Muscle of leg (tissue), 11 donors: ENCODE data around the gene CYTH4. TPM values are rescaled to one million over a fixed set of nuclear protein-coding genes. Genes with fewer than 3 reads are reported as not detected.
A peak's percentile ranks its signal among the peaks of the same experiment; 100 is the strongest.

ENCODE experiments used
- DNase-seq: peaks from one replicate; pipeline ENCODE4 v3.0.0; 2013
- H3K27ac ChIP-seq: one replicate; pipeline ENCODE4 v1.5.1; 2013; ENCODE audit warnings: mild to moderate bottlenecking, low read length, control low read depth
- H3K27me3 ChIP-seq: one replicate; pipeline ENCODE4 v1.6.1; 2013; ENCODE audit warnings: low read length; ENCODE audit not compliant: control insufficient read depth, insufficient read depth
- H3K36me3 ChIP-seq: one replicate; pipeline ENCODE4 v1.6.1; 2013; ENCODE audit warnings: low read length; ENCODE audit not compliant: control insufficient read depth, insufficient read depth
- H3K4me1 ChIP-seq: one replicate; pipeline ENCODE4 v1.6.1; 2013; ENCODE audit warnings: low read length; ENCODE audit not compliant: control insufficient read depth, insufficient read depth
- H3K4me3 ChIP-seq: one replicate; pipeline ENCODE4 v1.5.1; 2013; ENCODE audit warnings: low read length, control low read depth
- H3K9me3 ChIP-seq: replicated peaks from 2 replicates; pipeline ENCODE4 v1.6.1; 2013; ENCODE audit warnings: low read depth, low read length; ENCODE audit not compliant: control insufficient read depth
- WGBS: methylation state at CpG from one replicate; pipeline ENCODE4 v1.1.5; 2013; ENCODE audit warnings: missing lambda C conversion rate; ENCODE audit not compliant: insufficient coverage; 5-methylcytosine and 5-hydroxymethylcytosine counted together
- polyA plus RNA-seq, 8 donors: library from polyadenylated mRNA; unstranded; fragments of 120-200 nt; gene quantifications; one replicate each; pipeline versions ENCODE4 v1.2.1 to v1.2.3, GENCODE V29; 2013; ENCODE audit warnings: inconsistent platforms in 1 of 8, low replicate concordance in 1 of 8; ENCODE audit not compliant: insufficient read length in 8 of 8, insufficient read depth in 1 of 8
- total RNA-seq: library from RNA; stranded (reverse); fragments of 120-200 nt; gene quantifications from one replicate; pipeline ENCODE4 v1.2.4, GENCODE V29; 2013

Gene CYTH4
- total and polyA plus RNA-seq, 9 donors: 4.6 to 9.6 (median 5.8) TPM

- no peak for DNase-seq
- H3K9me3 ChIP-seq: no peaks in the 10 kb centered on the region
- H3K36me3 ChIP-seq: no peaks in the 10 kb centered on the region
- peaks cover 73% of the 10 kb centered on the region for H3K27me3 ChIP-seq
- WGBS: 88% methylated on average over 6 of the region's 10 CpGs
- no peak overlapping the region for H3K4me3 ChIP-seq
- no peak overlapping the region for H3K27ac ChIP-seq
- peaks cover 26% of the 10 kb centered on the region for H3K4me1 ChIP-seq
Observed at GRCh38 chr22:37338539-37339246, 56.4 kb downstream of the CYTH4 start.

- Histone ChIP-seq H3K4me1 (peaks cover 19% of the 10 kb centered on the region), H3K27me3 (peaks cover 54% of the 10 kb centered on the region), H3K9me3 (no peaks in the 10 kb centered on the region), H3K36me3 (no peaks in the 10 kb centered on the region), H3K4me3 (no peak overlapping the region), H3K27ac (no peak overlapping the region)
- no peak for DNase-seq
- WGBS: 23% methylated on average over 17 of the region's 24 CpGs
Observed at GRCh38 chr22:37340331-37341262, 58.3 kb downstream of the CYTH4 start.

DNA sequence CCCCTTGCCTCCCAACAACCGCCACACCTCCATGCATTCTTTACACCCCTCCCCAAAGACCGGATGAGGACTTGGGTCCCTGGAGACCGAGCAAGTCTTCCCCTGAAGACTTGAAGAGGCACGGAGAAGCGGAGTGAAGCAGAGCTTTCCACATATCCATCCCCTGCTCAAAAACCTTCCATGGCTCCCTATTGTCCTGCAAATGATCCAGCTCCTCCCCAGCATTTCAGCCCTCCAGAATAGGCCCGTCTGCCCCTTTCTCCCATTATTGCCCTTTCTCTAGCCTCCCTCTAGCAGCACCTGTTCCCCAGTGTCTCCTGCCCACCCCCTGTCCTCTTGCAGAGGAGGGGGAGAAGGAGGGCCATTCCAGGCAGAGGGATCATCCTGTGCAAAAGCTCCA is 59.8 kb downstream of the CYTH4 start:
- Histone ChIP-seq H3K36me3 (no peaks in the 10 kb centered on the region), H3K4me1 (peaks cover 25% of the 10 kb centered on the region), H3K27ac (no peak overlapping the region), H3K9me3 (no peaks in the 10 kb centered on the region), H3K27me3 (peaks cover 39% of the 10 kb centered on the region), H3K4me3 (no peak overlapping the region)
- no peak for DNase-seq
- 72% methylated on average over 5 of the region's 6 CpGs for whole genome bisulfite sequencing

- DNase-seq: peak; percentile 48
- Histone ChIP-seq H3K27ac (no peak overlapping the region), H3K4me3 (no peak overlapping the region), H3K27me3 (peaks cover 31% of the 10 kb centered on the region), H3K4me1 (peaks cover 21% of the 10 kb centered on the region), H3K9me3 (no peaks in the 10 kb centered on the region), H3K36me3 (no peaks in the 10 kb centered on the region)
- WGBS: 28% methylated on average over 10 of the region's 11 CpGs
Observed at GRCh38 chr22:37343348-37343747, 61.0 kb downstream of the CYTH4 start.

DNA sequence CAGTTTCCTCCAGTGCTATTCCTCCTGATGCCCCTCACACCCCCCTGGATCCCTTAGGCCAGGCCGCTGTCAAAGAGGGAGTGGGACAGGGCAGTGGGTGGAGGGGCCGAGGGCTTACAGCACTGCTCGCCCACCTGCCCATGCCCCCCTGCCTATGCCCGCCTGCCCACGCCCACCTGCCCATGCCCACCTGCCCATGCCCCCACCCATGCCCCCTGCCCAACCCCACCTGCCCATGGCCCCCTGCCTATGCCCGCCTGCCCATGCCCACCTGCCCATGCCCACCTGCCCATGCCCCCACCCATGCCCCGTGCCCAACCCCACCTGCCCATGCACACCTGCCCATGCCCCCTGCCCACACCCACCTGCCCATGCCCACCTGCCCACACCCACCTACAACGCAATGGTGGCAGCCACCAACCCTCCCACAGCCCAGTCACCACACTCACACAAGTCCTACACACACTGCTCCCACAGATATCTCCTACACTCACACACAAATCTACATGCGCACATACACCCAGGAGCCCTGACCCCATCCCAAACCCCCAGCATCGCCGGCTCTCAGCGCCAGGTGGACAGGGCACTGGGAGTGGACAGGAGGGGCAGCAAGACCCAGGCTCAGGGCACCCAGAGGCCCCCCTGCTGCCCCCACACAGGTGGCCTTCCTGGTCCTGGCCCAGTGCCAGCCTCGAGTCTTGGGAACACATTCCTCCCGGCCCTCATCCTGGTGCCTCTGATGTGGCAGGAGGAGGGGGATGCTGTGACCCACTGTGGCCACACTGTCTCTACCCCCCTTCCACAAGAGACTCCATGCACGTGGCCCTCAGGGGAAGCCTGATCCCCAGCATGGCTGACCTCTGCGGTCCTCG is 61.8 kb downstream of the CYTH4 start:
- H3K9me3 ChIP-seq: no peaks in the 10 kb centered on the region
- WGBS: 70% methylated on average over 8 of the region's 17 CpGs
- peaks cover 21% of the 10 kb centered on the region for H3K4me1 ChIP-seq
- H3K27ac ChIP-seq: no peak overlapping the region
- no peak for DNase-seq
- H3K4me3 ChIP-seq: no peak overlapping the region
- H3K27me3 ChIP-seq: peaks cover 29% of the 10 kb centered on the region
- H3K36me3 ChIP-seq: no peaks in the 10 kb centered on the region

DNA sequence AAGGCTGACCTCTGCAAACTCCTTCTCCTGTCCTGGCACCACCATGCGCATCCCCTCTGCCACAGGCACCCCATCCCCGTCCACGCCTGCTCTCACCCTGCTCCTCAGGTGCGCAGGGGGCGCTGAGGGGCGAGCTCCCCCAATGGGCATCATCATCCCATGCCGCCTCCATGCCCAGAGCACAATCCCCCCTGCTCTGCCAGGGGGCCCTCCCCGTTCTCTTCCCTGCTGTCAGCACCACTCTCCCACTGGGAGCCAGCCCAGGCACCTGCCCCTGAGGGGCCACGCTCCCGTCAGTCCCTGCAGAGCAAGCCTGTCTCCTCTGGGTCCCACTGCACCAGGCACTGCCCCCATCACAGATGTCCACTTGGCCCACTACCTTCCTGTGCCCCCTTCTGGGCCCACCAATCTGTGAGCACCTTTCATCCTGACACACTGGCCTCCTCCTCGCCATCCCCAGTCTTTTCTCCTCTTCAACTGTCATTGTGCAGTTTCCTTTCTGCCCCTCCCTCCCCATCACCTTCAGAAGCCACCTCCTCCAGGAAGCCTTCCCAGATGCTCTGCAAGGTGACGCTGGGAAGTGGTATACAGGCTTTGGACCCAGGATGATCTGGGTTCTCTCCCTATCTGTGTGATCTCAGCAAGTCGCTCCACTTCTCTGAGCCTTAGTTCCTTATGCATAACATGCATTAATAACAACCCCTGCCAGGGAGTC is 62.6 kb downstream of the CYTH4 start:
- Histone ChIP-seq H3K27me3 (peaks cover 24% of the 10 kb centered on the region), H3K36me3 (no peaks in the 10 kb centered on the region)
- 72% methylated on average over 10 of the region's 13 CpGs for WGBS

GRCh38 chr22:37345863-37346504 is 63.7 kb downstream of the CYTH4 start:
- Histone ChIP-seq H3K36me3 (no peaks in the 10 kb centered on the region), H3K27ac (peak overlapping the region; percentile 72), H3K27me3 (peaks cover 16% of the 10 kb centered on the region), H3K4me1 (peaks cover 21% of the 10 kb centered on the region), H3K4me3 (no peak overlapping the region), H3K9me3 (no peaks in the 10 kb centered on the region)
- 6% methylated on average over 8 of the region's 13 CpGs for WGBS
- peak; percentile 82 for DNase-seq

More for the DNA sequence above, 62.6 kb downstream of the CYTH4 start:
- no peak overlapping the region for H3K4me3 ChIP-seq
- no peak for DNase-seq
- peaks cover 21% of the 10 kb centered on the region for H3K4me1 ChIP-seq
- H3K27ac ChIP-seq: peak overlapping the region; percentile 13
- H3K9me3 ChIP-seq: no peaks in the 10 kb centered on the region

GRCh38 chr22:37346505-37346895 is 64.2 kb downstream of the CYTH4 start:
- Histone ChIP-seq H3K36me3 (no peaks in the 10 kb centered on the region), H3K9me3 (no peaks in the 10 kb centered on the region), H3K4me3 (no peak overlapping the region), H3K4me1 (peaks cover 21% of the 10 kb centered on the region), H3K27me3 (peaks cover 12% of the 10 kb centered on the region), H3K27ac (peak overlapping the region; percentile 72)
- no peak for DNase-seq
- WGBS: 49% methylated on average over 6 of the region's 7 CpGs
